Stomach (tissue), 9 donors: ENCODE results near the gene ERN1. TPM values are rescaled to one million over a fixed set of nuclear protein-coding genes. Genes with fewer than 3 reads are reported as not detected.

Experiments used
- DNase-seq, 2 donors: peaks; one replicate each; pipeline versions ENCODE4 v3.0.0 to v3.0.0-alpha.2; 2013 to 2019
- H3K27ac ChIP-seq, 5 donors: fragments of 200-600 bp in 4 of 5; sonication (generic) in 4 of 5; one replicate each; pipeline ENCODE4 v1.5.1; 2013 to 2019; ENCODE audit warnings: mild to moderate bottlenecking in 1 of 5, moderate library complexity in 1 of 5
- H3K27me3 ChIP-seq, 3 donors: fragments of 200-600 bp; sonication (generic); one replicate each; pipeline ENCODE4 v1.5.1; 2017 to 2019; ENCODE audit warnings: mixed run types in 1 of 3
- H3K36me3 ChIP-seq, 4 donors: fragments of 200-600 bp; sonication (generic); 1 replicate in 3 of 4; 2 replicates in 1 of 4; pipeline ENCODE4 v1.5.1; 2016 to 2019
- H3K4me1 ChIP-seq, 4 donors: fragments of 200-600 bp; sonication (generic); one replicate each; pipeline ENCODE4 v1.5.1; 2016 to 2019
- H3K4me3 ChIP-seq, 4 donors: fragments of 200-600 bp; sonication (generic) in 3 of 4; one replicate each; pipeline ENCODE4 v1.5.1; 2016 to 2019; ENCODE audit warnings: mild to moderate bottlenecking in 1 of 4
- H3K9me3 ChIP-seq, 4 donors: fragments of 200-600 bp; sonication (generic); one replicate each; pipeline ENCODE4 v1.5.1; 2016 to 2019
- EP300 ChIP-seq: sonication (generic); formaldehyde crosslinking; IDR thresholded peaks from one replicate; pipeline ENCODE4 v1.6.1; 2017; ENCODE audit warnings: antibody characterized with exemption
- POLR2A ChIP-seq, 4 donors: fragments of 450-650 bp; IDR thresholded peaks; one replicate each; pipeline ENCODE4 v1.6.1; 2016; ENCODE audit warnings: antibody characterized with exemption in 4 of 4, control low read depth in 2 of 4, mild to moderate bottlenecking in 1 of 4, moderate library complexity in 1 of 4
- POLR2AphosphoS5 ChIP-seq, 3 donors: sonication (generic); formaldehyde crosslinking; IDR thresholded peaks; one replicate each; pipeline ENCODE4 v1.6.1; 2016; ENCODE audit warnings: antibody characterized with exemption in 3 of 3
- WGBS, 5 donors: extraction: QIAGEN DNeasy Blood & Tissue Kit in 3 of 5; methylation state at CpG; one replicate each; pipeline versions ENCODE4 v1.1.5 to v1.1.7; 2013 to 2018; 5-methylcytosine and 5-hydroxymethylcytosine counted together
- intact Hi-C: fragments of 100-400 bp; cut with DNase I; formaldehyde crosslinking; loops from one replicate; pipeline ENCODE4 v1.15.1; 2023; ENCODE audit warnings: low total_unique reads
- polyA plus RNA-seq, 3 donors: library from polyadenylated mRNA; stranded (reverse); fragments of 200-250 nt; gene quantifications; one replicate each; pipeline ENCODE4 v1.2.3, GENCODE V29; 2013
- total RNA-seq, 5 donors: library from RNA; depleted of rRNA; stranded (reverse); fragments of >200 nt; gene quantifications; one replicate each; pipeline versions ENCODE4 v1.1.0 to v1.2.3, GENCODE V29; 2014 to 2016
- TF ChIP-seq, protein P1 (sequence below), 7 experiments: fragments of 450-650 bp in 4 of 7; fragments of 200-600 bp in 3 of 7; sonication (generic) in 3 of 7; IDR thresholded peaks; one replicate each; pipeline ENCODE4 v1.5.1; 2016 to 2019; ENCODE audit warnings: antibody characterized with exemption in 7 of 7, control low read depth in 2 of 7, mild to moderate bottlenecking in 1 of 7
- donor health status: healthy with polysubstance abuse.
- donor health status: Bipolar disorder and iron deficiency.
- donor health status: healthy.

ERN1 gene
- total and polyA plus RNA-seq, 8 donors, result 4.1 to 76.4 (median 28.0) TPM

DNA sequence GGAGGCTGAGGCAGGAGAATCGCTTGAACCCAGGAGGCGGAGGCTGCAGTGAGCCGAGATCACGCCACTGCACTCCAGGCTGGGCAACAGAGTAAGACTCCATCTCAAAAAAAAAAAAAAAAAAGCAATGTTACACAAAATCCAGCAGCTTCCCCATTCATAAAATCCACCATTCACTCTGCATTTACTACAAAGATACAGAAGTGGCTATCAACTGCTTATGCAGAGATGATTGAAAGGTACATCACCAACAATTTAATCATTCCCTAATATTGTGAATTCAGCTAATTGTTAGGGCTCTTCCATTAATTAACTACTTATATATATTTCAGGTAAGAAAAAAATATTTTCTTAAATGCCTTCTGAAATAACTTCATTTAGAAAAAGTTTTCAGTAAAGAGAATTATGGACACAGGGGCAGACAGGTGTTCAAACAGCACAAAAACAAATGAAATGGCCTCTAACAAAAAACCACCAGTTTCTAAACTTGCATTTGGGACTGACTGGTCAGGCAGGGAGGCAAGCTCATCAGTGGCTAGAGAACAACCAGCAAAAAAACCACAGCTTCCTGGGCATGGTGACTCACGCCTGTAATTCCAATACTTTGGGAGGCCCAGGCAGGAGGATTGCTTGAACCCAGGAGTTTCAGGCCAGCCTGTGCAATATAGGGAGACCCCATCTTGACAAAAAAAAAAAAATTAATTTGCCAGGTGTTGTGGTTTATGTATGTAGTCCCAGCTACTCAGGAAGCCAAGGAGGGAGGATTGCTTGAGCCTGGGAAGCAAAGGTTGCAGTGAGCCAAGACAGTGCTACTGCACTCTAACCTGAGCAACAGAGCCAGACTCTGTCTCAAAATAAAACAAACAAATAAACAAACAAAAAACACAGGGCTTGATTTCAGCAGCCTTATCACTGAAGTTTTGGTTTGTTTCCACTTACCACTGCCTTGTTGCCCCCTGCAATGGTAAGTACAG lies 26.3 kb downstream of the ERN1 start:
- DNase-seq, result no peak
- intact Hi-C loops, result no loop called here
- Histone ChIP-seq H3K27ac (peak overlapping the region in 1 of 5 donors; percentile 18), H3K4me3 (no peak overlapping the region), H3K36me3 (peaks cover 0 to 4% (median 0%) of the 10 kb centered on the region in 4 donors), H3K27me3 (no peaks in the 10 kb centered on the region), H3K9me3 (no peaks in the 10 kb centered on the region), H3K4me1 (peaks cover 34 to 83% (median 55%) of the 10 kb centered on the region in 4 donors)
- TF ChIP-seq EP300, result no peak
- 64 to 95% (median 89%) methylated on average over 5 of the region's 5 CpGs for WGBS, 5 donors

DNA sequence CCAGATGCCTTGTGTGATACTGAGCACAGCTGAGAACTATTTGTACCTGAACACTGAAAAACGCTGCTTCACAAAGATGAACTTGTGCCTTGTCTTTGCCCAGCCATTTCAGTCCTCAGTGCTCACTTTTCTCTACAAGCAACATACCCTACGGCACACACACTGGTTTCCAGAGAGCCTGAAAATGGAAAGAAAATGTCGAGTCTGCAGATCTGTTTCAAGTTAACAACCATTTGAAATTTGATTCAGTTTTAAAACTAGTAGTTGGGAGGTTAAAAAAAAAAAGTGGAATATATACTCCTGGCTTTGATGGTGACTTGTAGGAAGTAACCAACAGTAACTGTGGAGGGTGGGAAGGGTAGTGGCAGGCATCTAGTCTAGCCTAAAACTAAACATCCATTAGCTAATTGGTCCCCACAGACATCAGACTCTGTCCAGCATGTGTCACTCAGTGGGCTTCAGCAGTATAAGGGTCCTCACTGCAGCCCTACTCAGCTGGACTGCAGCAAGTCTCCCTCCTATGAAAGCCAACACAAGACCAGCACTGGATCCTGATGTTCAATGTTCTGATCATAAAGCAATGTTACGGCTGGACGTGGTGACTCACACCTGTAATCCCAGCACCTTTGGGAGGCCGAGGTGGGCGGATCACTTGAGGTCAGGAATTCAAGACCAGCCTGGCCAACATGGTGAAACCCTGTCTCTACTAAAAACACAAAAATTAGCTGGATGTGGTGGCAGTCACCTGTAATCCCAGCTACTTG lies 27.1 kb downstream of the ERN1 start:
- no peaks in the 10 kb centered on the region for H3K27me3 ChIP-seq
- peak overlapping the region in 1 of 5 donors; percentile 6 for H3K27ac ChIP-seq
- TF ChIP-seq POLR2A (IDR thresholded peaks at IDR 0.05) (no peak), EP300 (no peak), POLR2AphosphoS5 (IDR thresholded peaks at IDR 0.05) (no peak)
- TF ChIP-seq, protein P1, sequence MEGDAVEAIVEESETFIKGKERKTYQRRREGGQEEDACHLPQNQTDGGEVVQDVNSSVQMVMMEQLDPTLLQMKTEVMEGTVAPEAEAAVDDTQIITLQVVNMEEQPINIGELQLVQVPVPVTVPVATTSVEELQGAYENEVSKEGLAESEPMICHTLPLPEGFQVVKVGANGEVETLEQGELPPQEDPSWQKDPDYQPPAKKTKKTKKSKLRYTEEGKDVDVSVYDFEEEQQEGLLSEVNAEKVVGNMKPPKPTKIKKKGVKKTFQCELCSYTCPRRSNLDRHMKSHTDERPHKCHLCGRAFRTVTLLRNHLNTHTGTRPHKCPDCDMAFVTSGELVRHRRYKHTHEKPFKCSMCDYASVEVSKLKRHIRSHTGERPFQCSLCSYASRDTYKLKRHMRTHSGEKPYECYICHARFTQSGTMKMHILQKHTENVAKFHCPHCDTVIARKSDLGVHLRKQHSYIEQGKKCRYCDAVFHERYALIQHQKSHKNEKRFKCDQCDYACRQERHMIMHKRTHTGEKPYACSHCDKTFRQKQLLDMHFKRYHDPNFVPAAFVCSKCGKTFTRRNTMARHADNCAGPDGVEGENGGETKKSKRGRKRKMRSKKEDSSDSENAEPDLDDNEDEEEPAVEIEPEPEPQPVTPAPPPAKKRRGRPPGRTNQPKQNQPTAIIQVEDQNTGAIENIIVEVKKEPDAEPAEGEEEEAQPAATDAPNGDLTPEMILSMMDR (IDR thresholded peaks at IDR 0.05), result no peak
- H3K4me1 ChIP-seq, result peaks cover 28 to 76% (median 51%) of the 10 kb centered on the region in 4 donors
- no peaks in the 10 kb centered on the region for H3K9me3 ChIP-seq
- intact Hi-C loops, result no loop called here
- WGBS, 5 donors, result 78 to 90% (median 88%) methylated on average over 3 to 7 of the region's 7 CpGs
- no peak overlapping the region for H3K4me3 ChIP-seq
- peaks cover 0 to 4% (median 2%) of the 10 kb centered on the region in 4 donors for H3K36me3 ChIP-seq
- DNase-seq, result no peak

DNA sequence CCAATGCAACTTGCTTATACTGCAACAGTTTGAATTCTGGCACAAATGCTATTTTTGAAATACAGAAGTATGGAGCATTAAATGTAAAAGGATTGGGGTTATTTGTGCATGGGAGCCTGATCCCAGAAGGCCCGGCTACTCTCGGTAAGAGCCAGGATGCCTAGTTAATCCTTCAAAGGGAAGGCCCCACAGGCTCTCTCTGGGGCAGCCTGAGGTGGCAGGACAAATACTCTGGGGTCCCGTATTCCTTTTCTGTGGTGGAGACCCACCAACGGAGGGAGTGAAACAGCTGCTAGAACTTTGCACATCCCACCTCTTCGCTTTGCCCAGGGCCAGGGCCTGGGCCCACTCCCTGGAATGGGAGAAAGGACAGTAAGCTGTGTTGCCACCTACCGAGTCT lies 30.4 kb downstream of the ERN1 start:
- H3K27ac ChIP-seq, result peak overlapping the region in 4 of 5 donors; percentile 7 to 57 (median 28)
- H3K36me3 ChIP-seq, result peaks cover 10 to 30% (median 23%) of the 10 kb centered on the region in 4 donors
- no peaks in the 10 kb centered on the region for H3K27me3 ChIP-seq
- H3K9me3 ChIP-seq, result no peaks in the 10 kb centered on the region
- no peak overlapping the region for H3K4me3 ChIP-seq
- H3K4me1 ChIP-seq, result peaks cover 17 to 69% (median 45%) of the 10 kb centered on the region in 4 donors
- no peak for DNase-seq
- TF ChIP-seq, protein P1 (IDR thresholded peaks at IDR 0.05), result no peak
- no peak for TF ChIP-seq POLR2A (IDR thresholded peaks at IDR 0.05)
- no peak for TF ChIP-seq EP300
- no peak for TF ChIP-seq POLR2AphosphoS5 (IDR thresholded peaks at IDR 0.05)
- intact Hi-C loops, result no loop called here
- WGBS, 5 donors, result 64 to 86% (median 73%) methylated on average over 6 of the region's 6 CpGs

DNA sequence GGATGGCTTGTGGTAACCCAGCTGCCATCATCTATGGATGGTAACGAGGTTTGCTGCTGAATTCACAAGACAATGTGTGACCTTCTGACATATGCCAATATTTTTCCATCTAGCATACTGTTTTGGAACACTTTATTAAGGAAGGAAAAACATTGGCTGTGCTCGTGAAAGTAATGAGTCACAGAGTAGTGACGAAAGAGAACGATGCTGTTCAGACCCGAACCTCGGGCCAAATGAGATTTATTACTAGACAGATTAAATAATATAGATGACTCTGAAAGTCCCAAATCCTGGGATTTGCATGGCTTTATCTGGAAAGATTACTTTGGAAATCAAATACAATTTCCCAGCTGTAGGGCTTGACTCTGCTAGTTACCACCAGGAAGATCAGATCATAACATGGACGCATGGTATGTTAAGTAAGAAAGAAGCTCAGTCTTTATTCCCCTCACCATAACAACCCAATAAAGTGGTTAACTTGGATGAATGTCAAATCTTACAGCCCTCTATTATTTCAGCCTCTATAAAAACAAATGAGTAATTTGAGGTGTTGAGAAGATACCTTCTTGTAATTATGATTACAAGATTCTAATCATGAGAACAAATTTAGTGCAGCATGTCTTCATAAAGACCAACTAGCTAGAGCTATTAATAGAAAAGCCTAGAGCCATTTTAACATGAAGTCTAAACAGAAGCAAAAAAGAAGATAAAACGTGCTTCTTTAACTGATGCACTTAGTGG lies 32.6 kb downstream of the ERN1 start:
- TF ChIP-seq POLR2AphosphoS5 (IDR thresholded peaks at IDR 0.05) (no peak), EP300 (no peak), POLR2A (IDR thresholded peaks at IDR 0.05) (no peak)
- TF ChIP-seq, protein P1 (IDR thresholded peaks at IDR 0.05), result no peak
- H3K4me3 ChIP-seq, result no peak overlapping the region
- H3K4me1 ChIP-seq, result peaks cover 9 to 76% (median 54%) of the 10 kb centered on the region in 4 donors
- H3K27me3 ChIP-seq, result no peaks in the 10 kb centered on the region
- DNase-seq, result no peak
- peaks cover 10 to 30% (median 22%) of the 10 kb centered on the region in 4 donors for H3K36me3 ChIP-seq
- no peaks in the 10 kb centered on the region for H3K9me3 ChIP-seq
- peak overlapping the region in 4 of 5 donors; percentile 30 to 72 (median 47) for H3K27ac ChIP-seq
- WGBS, 5 donors, result 52 to 68% (median 60%) methylated on average over 8 of the region's 8 CpGs
- intact Hi-C loops, result no loop called here
